ENCODE data around the gene GOLGB1.
A peak's percentile ranks its signal among the peaks of the same experiment; 100 is the strongest.

GOLGB1 gene

GRCh38 chr3:121681792-121682191, 67.7 kb downstream of the GOLGB1 start:
- DNase-seq: no peak

GRCh38 chr3:121677141-121677540, 72.4 kb downstream of the GOLGB1 start:
- no peak for DNase-seq

DNA sequence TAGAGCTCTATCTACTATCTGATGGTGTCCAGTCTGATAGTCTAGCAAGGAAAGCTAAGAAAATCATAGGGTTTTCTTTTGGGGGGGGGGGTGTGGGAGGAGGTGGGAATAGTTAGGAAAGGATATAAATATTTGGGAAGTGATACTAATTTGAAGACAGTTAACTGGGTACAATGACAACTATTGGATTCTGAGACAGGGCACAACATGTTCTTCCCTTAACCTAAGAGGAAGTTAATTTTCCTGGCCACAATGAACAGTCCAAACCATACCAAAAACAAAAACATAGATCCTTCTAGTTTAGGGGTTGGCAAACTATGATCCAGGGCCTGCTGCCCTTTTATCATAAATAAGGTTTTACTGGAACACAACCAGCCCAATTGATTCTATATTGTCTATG, 78.9 kb downstream of the GOLGB1 start:
- no peak for DNase-seq

DNA sequence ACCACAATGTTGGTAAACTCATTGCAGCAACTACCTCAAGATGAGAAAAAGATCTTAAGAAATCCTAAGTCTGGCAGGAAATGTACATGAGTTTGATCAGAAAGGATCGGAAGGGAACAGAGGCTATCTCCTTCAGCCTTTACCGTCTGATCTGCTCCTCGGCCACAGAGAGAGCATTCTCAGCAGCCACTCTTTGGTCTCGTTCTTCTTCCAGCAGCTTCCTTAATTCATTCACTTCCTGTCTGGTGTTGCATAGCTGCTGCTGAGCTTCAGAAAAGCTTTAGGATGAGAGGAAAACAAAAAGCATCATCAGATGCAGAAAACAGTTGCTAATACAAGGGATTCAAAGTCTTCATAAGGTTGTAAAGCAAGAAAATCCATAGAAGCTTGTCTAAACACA, 82.2 kb downstream of the GOLGB1 start:
- DNase-seq: no peak

GRCh38 chr3:121665488-121665887, 84.1 kb downstream of the GOLGB1 start:
- no peak for DNase-seq

GRCh38 chr3:121663171-121663847, 86.2 kb downstream of the GOLGB1 start:
- DNase-seq: no peak

DNA sequence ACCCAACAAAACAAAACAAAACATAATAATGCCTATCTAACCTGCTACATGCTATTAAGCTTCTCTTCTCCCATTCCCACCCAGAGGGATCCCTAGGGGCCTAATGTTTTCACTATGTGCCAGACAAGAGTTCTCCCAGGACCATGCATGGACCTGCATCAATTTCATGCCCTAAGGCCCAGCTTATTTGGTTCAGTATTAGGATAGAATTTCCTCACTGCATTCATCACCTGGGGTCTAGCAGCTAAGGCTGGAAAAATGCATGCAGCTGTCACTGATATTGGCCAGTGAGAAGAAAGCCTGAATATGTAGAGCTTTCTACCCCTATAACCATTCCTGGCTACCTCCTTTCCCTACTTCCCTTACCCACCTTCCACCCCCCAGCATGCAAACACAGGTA, 86.8 kb downstream of the GOLGB1 start:
- no peak for DNase-seq

DNA sequence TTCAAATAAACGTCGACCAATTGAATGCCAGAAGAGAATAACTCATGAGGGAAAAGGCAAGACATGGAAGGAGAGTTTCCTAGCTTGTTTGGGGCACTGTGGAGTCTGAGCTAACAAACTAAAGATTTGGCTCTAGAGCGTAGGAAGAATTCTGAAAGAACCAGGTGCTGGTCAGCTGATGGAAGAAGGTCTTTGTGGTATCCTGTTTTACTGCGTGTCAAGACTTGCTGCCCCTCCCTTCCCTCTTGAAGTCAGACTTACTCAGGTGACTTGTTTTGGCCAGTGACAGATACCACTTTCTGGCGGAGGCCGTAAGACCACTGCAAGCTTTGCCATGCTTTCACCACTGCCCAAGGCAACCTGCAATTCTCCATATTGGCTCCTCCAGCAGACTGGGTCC, 88.2 kb downstream of the GOLGB1 start:
- no peak for DNase-seq

- peak; percentile 75 for DNase-seq
Observed at GRCh38 chr3:121660356-121661171, 89.0 kb downstream of the GOLGB1 start, which contains the start of gene HCLS1. Gene HCLS1, minus strand, starts transcription at chr3:121660903. Its CDS starts 2,556 bp downstream, at chr3:121658347.

DNA sequence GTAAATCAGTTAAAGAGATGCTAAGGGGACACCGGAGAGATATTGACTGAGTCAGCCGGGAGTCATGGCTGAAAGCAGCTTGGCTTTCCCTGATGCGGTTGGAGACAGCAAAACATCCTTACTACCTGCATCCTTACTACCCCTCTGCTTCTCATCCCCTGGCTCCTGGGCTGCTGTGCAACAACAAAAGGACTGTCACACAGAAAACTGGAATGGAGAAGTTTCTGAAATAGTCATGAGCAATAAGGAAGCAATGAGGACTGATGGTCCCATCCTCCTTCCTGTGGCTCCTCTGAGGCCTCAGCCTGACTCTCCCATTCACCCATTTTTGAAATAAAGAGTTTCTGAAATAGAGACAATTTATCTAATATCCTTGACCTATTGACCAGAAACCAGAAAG, 90.0 kb downstream of the GOLGB1 start:
- no peak for DNase-seq

GRCh38 chr3:121658716-121659435, 90.7 kb downstream of the GOLGB1 start:
- no peak for DNase-seq

- no peak for DNase-seq
Observed at GRCh38 chr3:121654493-121655385, 94.8 kb downstream of the GOLGB1 start.

DNA sequence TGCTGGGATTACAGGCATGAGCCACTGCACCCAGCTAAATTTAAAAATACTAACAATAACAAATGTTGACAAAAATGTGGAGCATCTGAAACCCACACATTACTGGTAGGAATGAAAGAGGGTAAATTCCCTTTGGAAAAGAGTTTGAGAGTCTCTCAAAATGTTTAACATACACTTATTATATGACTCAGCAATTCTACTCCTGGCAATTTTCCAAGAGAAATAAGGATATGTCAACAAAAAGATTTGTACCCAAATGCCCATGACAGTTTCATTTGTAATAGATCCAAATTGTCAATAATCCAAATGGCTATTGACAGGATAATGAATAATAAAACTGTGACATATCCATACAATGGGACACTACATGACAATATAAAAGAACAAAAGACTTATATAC, 97.9 kb downstream of the GOLGB1 start:
- no peak for DNase-seq

DNA sequence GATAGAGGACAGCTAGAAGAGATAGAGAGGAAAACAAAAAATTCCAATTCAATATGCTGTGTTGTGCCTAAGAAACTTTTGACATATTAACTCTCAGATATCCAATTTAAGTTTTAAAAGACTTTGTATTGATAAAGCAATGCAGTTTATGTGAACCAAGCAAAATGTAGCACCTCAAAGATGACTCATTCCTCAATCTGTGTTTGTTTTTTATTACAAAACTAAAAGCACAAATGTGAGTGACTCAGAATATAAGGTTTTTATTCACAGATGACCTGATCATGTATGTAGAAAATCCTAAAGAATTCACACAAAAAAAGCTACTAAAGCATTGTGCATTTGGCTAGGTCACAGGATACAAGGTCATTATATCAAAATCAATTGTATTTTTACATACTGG, 99.9 kb downstream of the GOLGB1 start:
- DNase-seq: no peak

GRCh38 chr3:121648219-121648958, 101.2 kb downstream of the GOLGB1 start:
- no peak for DNase-seq

GRCh38 chr3:121645054-121645453, 104.5 kb downstream of the GOLGB1 start:
- no peak for DNase-seq

DNA sequence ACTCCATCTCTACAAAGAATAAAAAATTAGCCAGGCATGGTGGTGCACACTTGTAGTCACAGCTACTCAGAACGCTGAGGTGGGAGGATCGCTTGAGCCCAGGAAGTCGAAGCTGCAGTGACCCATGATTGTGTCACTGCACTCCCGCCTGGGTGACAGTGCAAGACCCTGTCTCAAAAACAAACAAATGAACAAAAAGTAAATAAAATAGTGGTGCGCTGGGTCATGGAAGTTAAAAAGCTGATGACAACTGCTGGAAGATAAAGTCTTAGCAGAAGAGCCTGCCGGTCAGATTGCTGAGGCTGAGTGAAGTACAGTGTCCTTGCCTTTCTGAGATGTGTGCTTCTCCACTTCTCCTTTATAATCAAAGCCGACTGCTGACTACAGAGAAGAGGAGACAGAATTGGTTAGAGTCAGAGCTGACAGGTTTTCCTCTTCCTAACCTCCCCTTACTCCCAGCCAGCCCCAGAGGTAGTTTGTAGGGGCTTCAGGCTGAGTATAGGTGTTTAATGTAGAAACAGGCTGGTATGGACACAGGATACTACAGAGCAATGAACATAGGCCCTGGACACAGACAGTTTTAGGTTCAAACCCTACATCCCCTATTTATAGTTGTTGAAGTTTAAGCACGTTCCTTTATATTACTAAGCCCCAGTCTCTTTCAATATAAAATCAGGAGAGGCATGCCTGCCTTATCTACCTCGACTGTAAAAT, 106.8 kb downstream of the GOLGB1 start:
- no peak for DNase-seq

GRCh38 chr3:121641127-121641526, 108.4 kb downstream of the GOLGB1 start:
- DNase-seq: no peak

GRCh38 chr3:121637922-121638321, 111.6 kb downstream of the GOLGB1 start:
- no peak for DNase-seq

DNA sequence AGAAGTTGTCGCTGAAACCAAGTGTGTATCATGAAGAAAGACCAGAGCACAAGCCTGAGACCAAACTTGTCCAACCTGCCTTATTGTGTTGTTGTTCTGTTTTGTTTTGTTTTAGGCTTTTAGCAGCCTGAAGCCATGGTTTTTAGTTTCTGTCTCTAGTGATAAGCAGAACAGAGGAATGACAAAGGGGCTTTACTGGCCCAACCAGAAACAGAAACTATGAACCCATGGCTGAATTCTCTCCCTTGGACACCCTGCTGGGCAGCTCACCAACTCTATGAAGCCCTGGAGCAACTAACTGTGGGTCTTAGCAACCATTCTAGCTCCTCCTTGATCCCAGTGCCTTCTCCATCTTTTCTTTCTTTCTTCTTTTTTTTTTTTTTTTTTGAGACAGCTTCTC, 119.2 kb downstream of the GOLGB1 start:
- no peak for DNase-seq

DNA sequence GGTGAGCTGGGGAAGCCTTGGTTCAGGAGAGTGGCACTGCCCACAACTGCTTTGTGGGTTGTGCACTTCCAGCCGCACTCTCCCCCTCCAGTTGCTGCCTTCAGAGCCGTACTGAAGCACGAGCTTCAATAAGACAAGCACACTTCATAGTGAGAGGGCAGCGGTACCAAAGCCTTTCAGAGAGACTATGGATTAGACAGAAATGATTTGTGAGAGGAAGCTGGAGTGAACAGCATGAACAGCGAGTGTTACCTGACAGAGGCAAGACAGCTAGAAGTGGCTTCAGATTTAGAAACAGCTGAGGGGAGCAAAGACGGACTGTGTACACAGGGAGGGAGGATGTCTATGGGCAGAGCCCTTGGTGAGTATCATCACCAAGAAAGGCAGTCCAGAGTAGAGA, 119.9 kb downstream of the GOLGB1 start:
- DNase-seq: no peak
